Natural killer cell treated with Interleukin-12 subunit alpha and Interleukin-12 subunit beta and Interleukin-15 and Interleukin-18, amount 100 ng/mL, for 72 hours (primary cell): ENCODE data around the gene FAM161A. TPM values are rescaled to one million over a fixed set of nuclear protein-coding genes. Genes with fewer than 3 reads are reported as not detected.
A peak's percentile ranks its signal among the peaks of the same experiment; 100 is the strongest.
"Not testable (repeated sequence)": the region's sequence is repeated elsewhere in the genome, so short reads cannot be mapped to it uniquely, and the experiment has no call there.

Source experiments
- ATAC-seq, 2 donors: fragments of 150-1000 bp; cut with Tn5 transposase in 1 of 2; sonication (Bioruptor Pico), chemical (Tn5 transposase) in 1 of 2; 2 replicates each; pipeline ENCODE4 v1.10.0; 2021
- DNase-seq: peaks from one replicate; pipeline ENCODE4 v3.0.0; 2022; ENCODE audit warnings: low spot score
- H3K27ac Mint-ChIP-seq, 2 donors: 1 replicate in 1 of 2; 2 replicates in 1 of 2; pipeline ENCODE4 v1.8.0; 2022; ENCODE audit warnings: mixed read lengths in 2 of 2, mild to moderate bottlenecking in 1 of 2, moderate library complexity in 1 of 2
- H3K27me3 Mint-ChIP-seq, 2 donors: 1 replicate in 1 of 2; 2 replicates in 1 of 2; pipeline ENCODE4 v1.8.0; 2022; ENCODE audit warnings: mixed read lengths in 2 of 2
- H3K36me3 Mint-ChIP-seq: one replicate; pipeline ENCODE4 v1.8.0; 2022; ENCODE audit warnings: mixed read lengths
- H3K4me1 Mint-ChIP-seq, 2 donors: 1 replicate in 1 of 2; 2 replicates in 1 of 2; pipeline ENCODE4 v1.8.0; 2022; ENCODE audit warnings: low read depth in 2 of 2, mixed read lengths in 2 of 2, mild to moderate bottlenecking in 1 of 2
- H3K4me3 Mint-ChIP-seq: one replicate; pipeline ENCODE4 v1.8.0; 2022; ENCODE audit warnings: mixed read lengths
- H3K9me3 Mint-ChIP-seq: 2 replicates; pipeline ENCODE4 v1.8.0; 2022; ENCODE audit warnings: mixed read lengths
- total RNA-seq, 2 donors: library from RNA; stranded (reverse); gene quantifications; one replicate each; pipeline ENCODE4 v1.2.3, GENCODE V29; 2022

The FAM161A gene
- total RNA-seq, 2 donors from 2014 or later: 2.2 to 6.6 TPM

GRCh38 chr2:61814539-61815160 is 39.2 kb downstream of the FAM161A start:
- no peaks in the 10 kb centered on the region for H3K4me1 Mint-ChIP-seq
- H3K36me3 Mint-ChIP-seq: no peaks in the 10 kb centered on the region
- no peak overlapping the region for H3K4me3 Mint-ChIP-seq
- no peak for ATAC-seq
- no peak overlapping the region for H3K27ac Mint-ChIP-seq
- no peak for DNase-seq
- H3K27me3 Mint-ChIP-seq: peaks cover 14 to 27% of the 10 kb centered on the region in 2 donors
- no peaks in the 10 kb centered on the region for H3K9me3 Mint-ChIP-seq

GRCh38 chr2:61813314-61813713 is 40.5 kb downstream of the FAM161A start:
- not testable (repeated sequence) for H3K4me3 Mint-ChIP-seq, H3K9me3 Mint-ChIP-seq, ATAC-seq, DNase-seq, H3K27ac Mint-ChIP-seq, H3K36me3 Mint-ChIP-seq, H3K4me1 Mint-ChIP-seq
- H3K27me3 Mint-ChIP-seq: peaks cover 16 to 27% of the 10 kb centered on the region in 2 donors

- Mint-ChIP-seq H3K36me3 (no peaks in the 10 kb centered on the region), H3K27ac (no peak overlapping the region)
- ATAC-seq: no peak
These were observed 42.0 kb downstream of the FAM161A start for GRCh38 chr2:61811821-61812220.

GRCh38 chr2:61810203-61810602 is 43.7 kb downstream of the FAM161A start:
- DNase-seq, H3K27ac Mint-ChIP-seq, ATAC-seq: not testable (repeated sequence)

More at GRCh38 chr2:61811821-61812220, 42.0 kb downstream of the FAM161A start:
- Mint-ChIP-seq H3K9me3 (no peaks in the 10 kb centered on the region), H3K4me1 (no peaks in the 10 kb centered on the region), H3K4me3 (no peak overlapping the region), H3K27me3 (peaks cover 18 to 27% of the 10 kb centered on the region in 2 donors)
- no peak for DNase-seq

GRCh38 chr2:61808693-61809092 is 45.2 kb downstream of the FAM161A start:
- H3K4me1 Mint-ChIP-seq, ATAC-seq, DNase-seq, H3K4me3 Mint-ChIP-seq, H3K27ac Mint-ChIP-seq, H3K27me3 Mint-ChIP-seq, H3K9me3 Mint-ChIP-seq, H3K36me3 Mint-ChIP-seq: not testable (repeated sequence)

More at GRCh38 chr2:61810203-61810602, 43.7 kb downstream of the FAM161A start:
- peaks cover 11 to 14% of the 10 kb centered on the region in 2 donors for H3K27me3 Mint-ChIP-seq
- not testable (repeated sequence) for H3K4me1 Mint-ChIP-seq, H3K4me3 Mint-ChIP-seq, H3K9me3 Mint-ChIP-seq, H3K36me3 Mint-ChIP-seq

- DNase-seq (no peak), ATAC-seq (no peak)
- H3K27me3 Mint-ChIP-seq: peaks cover 8 to 11% of the 10 kb centered on the region in 2 donors
- H3K4me1 Mint-ChIP-seq: no peaks in the 10 kb centered on the region
- no peaks in the 10 kb centered on the region for H3K36me3 Mint-ChIP-seq
- H3K9me3 Mint-ChIP-seq: no peaks in the 10 kb centered on the region
- H3K4me3 Mint-ChIP-seq: no peak overlapping the region
- no peak overlapping the region for H3K27ac Mint-ChIP-seq
These were observed 46.7 kb downstream of the FAM161A start for GRCh38 chr2:61807036-61807757.

GRCh38 chr2:61802548-61802947 is 51.3 kb downstream of the FAM161A start:
- no peaks in the 10 kb centered on the region for H3K4me1 Mint-ChIP-seq
- H3K9me3 Mint-ChIP-seq: no peaks in the 10 kb centered on the region
- ATAC-seq (no peak), DNase-seq (no peak)
- H3K36me3 Mint-ChIP-seq: no peaks in the 10 kb centered on the region
- peaks cover 11 to 25% of the 10 kb centered on the region in 2 donors for H3K27me3 Mint-ChIP-seq
- H3K4me3 Mint-ChIP-seq: no peak overlapping the region
- no peak overlapping the region for H3K27ac Mint-ChIP-seq

GRCh38 chr2:61799099-61799498 is 54.8 kb downstream of the FAM161A start:
- H3K4me3 Mint-ChIP-seq: no peak overlapping the region

GRCh38 chr2:61797446-61797845 is 56.4 kb downstream of the FAM161A start:
- H3K27ac Mint-ChIP-seq, H3K4me3 Mint-ChIP-seq, ATAC-seq, H3K4me1 Mint-ChIP-seq, H3K36me3 Mint-ChIP-seq, H3K9me3 Mint-ChIP-seq, DNase-seq: not testable (repeated sequence)
- peaks cover 15 to 21% of the 10 kb centered on the region in 2 donors for H3K27me3 Mint-ChIP-seq

More at GRCh38 chr2:61799099-61799498, 54.8 kb downstream of the FAM161A start:
- Mint-ChIP-seq H3K4me1 (no peaks in the 10 kb centered on the region), H3K27me3 (peaks cover 12 to 30% of the 10 kb centered on the region in 2 donors), H3K36me3 (no peaks in the 10 kb centered on the region), H3K27ac (no peak overlapping the region), H3K9me3 (no peaks in the 10 kb centered on the region)
- DNase-seq: no peak
- no peak for ATAC-seq

- peaks cover 13 to 14% of the 10 kb centered on the region in 2 donors for H3K27me3 Mint-ChIP-seq
- H3K9me3 Mint-ChIP-seq: no peaks in the 10 kb centered on the region
- no peaks in the 10 kb centered on the region for H3K36me3 Mint-ChIP-seq
- no peak overlapping the region for H3K27ac Mint-ChIP-seq
- H3K4me3 Mint-ChIP-seq: no peak overlapping the region
- H3K4me1 Mint-ChIP-seq: peaks cover 0 to 3% of the 10 kb centered on the region in 2 donors
- DNase-seq: no peak
- ATAC-seq: peak in 1 of 2 donors; percentile 27
These were observed 58.5 kb downstream of the FAM161A start for GRCh38 chr2:61795408-61795807.

- H3K27me3 Mint-ChIP-seq: peaks cover 5 to 6% of the 10 kb centered on the region in 2 donors
- DNase-seq (peak; percentile 69), ATAC-seq (peak; percentile 71 to 82)
- H3K27ac Mint-ChIP-seq: no peak overlapping the region
- no peak overlapping the region for H3K4me3 Mint-ChIP-seq
- peaks cover 0 to 3% of the 10 kb centered on the region in 2 donors for H3K4me1 Mint-ChIP-seq
- no peaks in the 10 kb centered on the region for H3K9me3 Mint-ChIP-seq
- H3K36me3 Mint-ChIP-seq: no peaks in the 10 kb centered on the region
These were observed 60.4 kb downstream of the FAM161A start for GRCh38 chr2:61793389-61793836.

GRCh38 chr2:61792355-61792890 is 61.4 kb downstream of the FAM161A start:
- no peak for ATAC-seq
- no peaks in the 10 kb centered on the region for H3K36me3 Mint-ChIP-seq

GRCh38 chr2:61789807-61790602 is 63.9 kb downstream of the FAM161A start:
- H3K27me3 Mint-ChIP-seq: peaks cover 14 to 22% of the 10 kb centered on the region in 2 donors
- no peak for ATAC-seq
- H3K4me3 Mint-ChIP-seq: no peak overlapping the region
- H3K9me3 Mint-ChIP-seq: no peaks in the 10 kb centered on the region
- DNase-seq: no peak
- H3K27ac Mint-ChIP-seq: no peak overlapping the region
- H3K4me1 Mint-ChIP-seq: peaks cover 0 to 3% of the 10 kb centered on the region in 2 donors
- no peaks in the 10 kb centered on the region for H3K36me3 Mint-ChIP-seq

More at GRCh38 chr2:61792355-61792890, 61.4 kb downstream of the FAM161A start:
- H3K27ac Mint-ChIP-seq: no peak overlapping the region
- H3K4me3 Mint-ChIP-seq: no peak overlapping the region
- peaks cover 0 to 3% of the 10 kb centered on the region in 2 donors for H3K4me1 Mint-ChIP-seq
- no peak for DNase-seq
- H3K9me3 Mint-ChIP-seq: no peaks in the 10 kb centered on the region
- H3K27me3 Mint-ChIP-seq: peaks cover 9 to 14% of the 10 kb centered on the region in 2 donors
